HepG2 (cell line): Measurements from ENCODE around the gene OSBPL3. TPM values are rescaled to one million over a fixed set of nuclear protein-coding genes. Genes with fewer than 3 reads are reported as not detected.

Experiments
- GATA4 ChIP-seq: sonication (generic); IDR thresholded peaks from 2 replicates; pipeline ENCODE4 v1.6.1; 2016; ENCODE audit warnings: antibody characterized with exemption, low read depth, borderline replicate concordance
- GTF3A ChIP-seq: sonication (generic); formaldehyde crosslinking; conservative IDR thresholded peaks from 2 replicates; pipeline ENCODE4 v1.4.0; 2020; ENCODE audit warnings: mild to moderate bottlenecking, missing genetic modification reagents
- KDM3A ChIP-seq: IDR thresholded peaks from 2 replicates; pipeline ENCODE4 v1.6.1; 2018; ENCODE audit warnings: low read depth, missing compliant biosample characterization
- KIAA2018 ChIP-seq: sonication (generic); formaldehyde crosslinking; IDR thresholded peaks from 2 replicates; pipeline ENCODE4 v1.5.0; 2020; ENCODE audit warnings: mild to moderate bottlenecking, missing genetic modification reagents, borderline replicate concordance
- SP1 ChIP-seq, 2 experiments: fragments of 450-650 bp in 1 of 2; sonication (generic) in 1 of 2; formaldehyde crosslinking in 1 of 2; IDR thresholded peaks; 2 replicates each; pipeline versions ENCODE4 v1.4.0 to v1.6.1; 2016 to 2020; ENCODE audit warnings: missing genetic modification reagents in 1 of 2
- U2AF2 ChIP-seq: fragments of 200-400 bp; formaldehyde crosslinking; IDR thresholded peaks from 2 replicates; pipeline ENCODE4 v1.6.1; 2017; ENCODE audit warnings: low read depth, mild to moderate bottlenecking, low read length
- ZNF317 ChIP-seq: sonication (generic); formaldehyde crosslinking; IDR thresholded peaks from 2 replicates; pipeline ENCODE4 v1.5.0; 2020; ENCODE audit warnings: mild to moderate bottlenecking, missing genetic modification reagents
- ZNF839 ChIP-seq: sonication (generic); formaldehyde crosslinking; IDR thresholded peaks from 2 replicates; pipeline ENCODE4 v1.4.0; 2020; ENCODE audit warnings: missing genetic modification reagents, mild to moderate bottlenecking, borderline replicate concordance
- polyA plus RNA-seq, 8 experiments: library from polyadenylated mRNA; depleted of rRNA in 3 of 8; stranded (reverse) in 7 of 8; unstranded in 1 of 8; fragments of >200 nt; fragmentation: Illumina TruSeq in 4 of 8; extraction: Trizol in 4 of 8; gene quantifications; 2 replicates each; pipeline versions ENCODE4 v1.2.1 to v1.2.3, GENCODE V29; 2011 to 2016; ENCODE audit warnings: low read depth in 4 of 8, missing spikeins in 1 of 8, mixed read lengths in 1 of 8; ENCODE audit not compliant: insufficient read depth in 1 of 8
- total RNA-seq, 5 experiments: library from RNA; depleted of rRNA; stranded (reverse); fragments of >200 nt; fragmentation: Illumina TruSeq; extraction: Trizol; gene quantifications; 2 replicates each; pipeline ENCODE4 v1.2.3, GENCODE V29; 2016; ENCODE audit warnings: low read depth in 1 of 5
- TF ChIP-seq, protein P1 (sequence below): sonication (generic); formaldehyde crosslinking; IDR thresholded peaks from 2 replicates; pipeline ENCODE4 v1.8.0; 2022; ENCODE audit warnings: missing genetic modification reagents, mild to moderate bottlenecking, moderate library complexity, borderline replicate concordance
- TF ChIP-seq, protein P2 (sequence below), 2 experiments: sonication (generic) in 1 of 2; formaldehyde crosslinking in 1 of 2; IDR thresholded peaks; 2 replicates each; pipeline versions ENCODE4 v1.6.1 to v1.9.0; 2014 to 2022; ENCODE audit warnings: antibody characterized with exemption in 1 of 2, borderline replicate concordance in 1 of 2, inconsistent platforms in 1 of 2, low read depth in 1 of 2, missing genetic modification reagents in 1 of 2

OSBPL3 gene
- total and polyA plus RNA-seq, 2 of the 13 experiments (the other 11 are each of a cell fraction or from before 2014, with no cell fraction given), result 8.8 to 28.9 TPM

GRCh38 chr7:24979863-24980533 is at the start of gene OSBPL3 (continued):
- TF ChIP-seq KIAA2018 (CRISPR knock-in tag), result 0 out of 2 replicates have a peak, but pooled peaks have one; percentile 45
- no peak; the same call in 1 of the 2 replicates for TF ChIP-seq ZNF317 (CRISPR knock-in tag)
- no peak for TF ChIP-seq GTF3A (CRISPR knock-in tag)
- TF ChIP-seq SP1 (IDR thresholded peaks at IDR 0.05), result no peak
- peak; percentile 90 for TF ChIP-seq SP1 (CRISPR knock-in tag; IDR thresholded peaks at IDR 0.05)
- TF ChIP-seq U2AF2, result no peak
- TF ChIP-seq GATA4, result 0 out of 2 replicates have a peak, but pooled peaks have one; percentile 24
- TF ChIP-seq, protein P1, sequence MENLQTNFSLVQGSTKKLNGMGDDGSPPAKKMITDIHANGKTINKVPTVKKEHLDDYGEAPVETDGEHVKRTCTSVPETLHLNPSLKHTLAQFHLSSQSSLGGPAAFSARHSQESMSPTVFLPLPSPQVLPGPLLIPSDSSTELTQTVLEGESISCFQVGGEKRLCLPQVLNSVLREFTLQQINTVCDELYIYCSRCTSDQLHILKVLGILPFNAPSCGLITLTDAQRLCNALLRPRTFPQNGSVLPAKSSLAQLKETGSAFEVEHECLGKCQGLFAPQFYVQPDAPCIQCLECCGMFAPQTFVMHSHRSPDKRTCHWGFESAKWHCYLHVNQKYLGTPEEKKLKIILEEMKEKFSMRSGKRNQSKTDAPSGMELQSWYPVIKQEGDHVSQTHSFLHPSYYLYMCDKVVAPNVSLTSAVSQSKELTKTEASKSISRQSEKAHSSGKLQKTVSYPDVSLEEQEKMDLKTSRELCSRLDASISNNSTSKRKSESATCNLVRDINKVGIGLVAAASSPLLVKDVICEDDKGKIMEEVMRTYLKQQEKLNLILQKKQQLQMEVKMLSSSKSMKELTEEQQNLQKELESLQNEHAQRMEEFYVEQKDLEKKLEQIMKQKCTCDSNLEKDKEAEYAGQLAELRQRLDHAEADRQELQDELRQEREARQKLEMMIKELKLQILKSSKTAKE (CRISPR knock-in tag), result peak; percentile 1; the same call in 1 of the 2 replicates
- peak; percentile 39; the same call in 1 of the 2 replicates for TF ChIP-seq KDM3A
- TF ChIP-seq, protein P2, sequence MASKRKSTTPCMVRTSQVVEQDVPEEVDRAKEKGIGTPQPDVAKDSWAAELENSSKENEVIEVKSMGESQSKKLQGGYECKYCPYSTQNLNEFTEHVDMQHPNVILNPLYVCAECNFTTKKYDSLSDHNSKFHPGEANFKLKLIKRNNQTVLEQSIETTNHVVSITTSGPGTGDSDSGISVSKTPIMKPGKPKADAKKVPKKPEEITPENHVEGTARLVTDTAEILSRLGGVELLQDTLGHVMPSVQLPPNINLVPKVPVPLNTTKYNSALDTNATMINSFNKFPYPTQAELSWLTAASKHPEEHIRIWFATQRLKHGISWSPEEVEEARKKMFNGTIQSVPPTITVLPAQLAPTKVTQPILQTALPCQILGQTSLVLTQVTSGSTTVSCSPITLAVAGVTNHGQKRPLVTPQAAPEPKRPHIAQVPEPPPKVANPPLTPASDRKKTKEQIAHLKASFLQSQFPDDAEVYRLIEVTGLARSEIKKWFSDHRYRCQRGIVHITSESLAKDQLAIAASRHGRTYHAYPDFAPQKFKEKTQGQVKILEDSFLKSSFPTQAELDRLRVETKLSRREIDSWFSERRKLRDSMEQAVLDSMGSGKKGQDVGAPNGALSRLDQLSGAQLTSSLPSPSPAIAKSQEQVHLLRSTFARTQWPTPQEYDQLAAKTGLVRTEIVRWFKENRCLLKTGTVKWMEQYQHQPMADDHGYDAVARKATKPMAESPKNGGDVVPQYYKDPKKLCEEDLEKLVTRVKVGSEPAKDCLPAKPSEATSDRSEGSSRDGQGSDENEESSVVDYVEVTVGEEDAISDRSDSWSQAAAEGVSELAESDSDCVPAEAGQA (IDR thresholded peaks at IDR 0.05; ENCODE audit: low read depth), result peak; percentile 48; the same call in 1 of the 2 replicates
- TF ChIP-seq, protein P2 (CRISPR knock-in tag; IDR thresholded peaks at IDR 0.05; ENCODE audit: borderline replicate concordance), result no peak
- no peak for TF ChIP-seq ZNF839
